NCI-H1417 treated with DMSO at 0.1 percent for 48 hours (cell line): ENCODE results near the gene RBM6.
A peak's percentile ranks its signal among the peaks of the same experiment; 100 is the strongest.
"Not testable (repeated sequence)": the region's sequence is repeated elsewhere in the genome, so short reads cannot be mapped to it uniquely, and the experiment has no call there.

ENCODE experiments used
- DNase-seq: peaks from one replicate; lab custom pipeline; 2025; lab: John Stamatoyannopoulos, UW

The RBM6 gene

DNA sequence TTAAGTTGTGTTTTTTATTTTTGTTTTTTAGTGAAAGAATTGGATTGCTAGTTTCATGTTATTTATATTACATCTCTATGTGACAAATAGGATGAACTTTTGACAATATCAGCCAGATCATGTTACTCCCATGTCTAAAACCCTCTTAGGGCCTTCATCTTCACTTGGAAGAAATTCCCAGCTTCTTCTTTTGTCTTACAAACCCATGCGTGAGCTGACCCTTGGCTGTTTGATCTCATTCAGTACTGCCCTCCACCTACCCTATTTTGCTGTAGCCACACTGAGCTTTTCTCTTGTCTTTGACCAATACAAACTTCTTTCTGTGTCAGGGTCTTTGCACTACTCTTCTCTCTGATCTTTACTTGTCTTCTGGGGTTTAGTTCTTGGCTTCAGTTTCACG lies 37.0 kb downstream of the RBM6 start:
- DNase-seq, result no peak

DNA sequence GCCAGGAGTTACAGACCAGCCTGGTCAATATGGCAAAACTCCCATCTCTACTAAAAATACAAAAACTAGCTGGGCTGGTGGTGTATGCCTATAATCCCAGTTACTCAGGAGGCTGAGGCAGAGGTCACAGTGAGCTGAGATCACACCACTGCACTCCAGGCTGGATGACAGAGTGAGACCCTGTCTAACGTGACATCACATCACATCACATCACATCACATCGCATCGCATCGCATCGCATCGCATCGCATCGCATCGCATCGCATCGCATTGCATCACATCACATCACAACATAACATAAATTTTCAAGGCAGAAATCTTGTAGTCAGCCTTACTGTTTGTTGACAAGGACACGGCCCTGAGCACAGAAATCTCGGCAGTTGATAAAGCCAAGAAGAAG lies 44.4 kb downstream of the RBM6 start:
- no peak for DNase-seq

DNA sequence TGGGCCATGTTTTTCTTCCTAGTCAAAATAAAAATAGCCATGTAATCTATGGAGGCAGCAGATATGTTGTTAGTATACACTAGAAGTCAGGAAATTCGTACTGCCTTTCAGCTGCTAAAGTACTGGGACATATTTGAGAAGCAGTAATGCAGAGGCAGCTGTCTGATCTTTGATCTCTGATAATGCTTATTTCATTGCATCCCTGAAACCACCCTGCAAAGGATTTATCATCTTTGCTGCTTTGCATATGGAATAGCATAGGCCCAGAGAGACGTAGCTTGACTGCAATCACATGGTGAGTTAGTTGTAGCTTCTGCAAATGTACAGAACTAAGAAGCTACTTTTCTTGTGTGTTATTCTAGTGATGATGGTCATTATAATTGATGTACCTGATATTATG lies 52.4 kb downstream of the RBM6 start:
- DNase-seq, result no peak

DNA sequence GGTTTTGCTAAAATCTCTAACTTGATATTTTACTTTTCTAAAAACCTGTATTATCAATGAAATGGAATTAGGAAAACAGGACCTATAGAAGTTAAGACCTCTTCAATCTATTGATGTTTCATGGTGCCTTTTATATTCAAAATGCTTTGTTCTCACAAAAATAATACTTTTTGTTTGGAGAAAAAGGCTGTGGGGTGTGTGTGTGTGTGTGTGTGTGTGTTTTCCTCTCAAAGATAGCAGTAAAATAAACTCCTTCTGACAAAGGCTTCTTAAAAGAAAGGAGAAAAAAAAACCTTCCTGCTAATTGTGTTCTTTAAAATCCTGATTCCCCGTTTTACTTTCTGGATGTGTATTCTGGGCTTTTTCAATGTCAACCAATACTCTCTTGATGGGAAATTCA lies 54.5 kb downstream of the RBM6 start:
- no peak for DNase-seq

DNA sequence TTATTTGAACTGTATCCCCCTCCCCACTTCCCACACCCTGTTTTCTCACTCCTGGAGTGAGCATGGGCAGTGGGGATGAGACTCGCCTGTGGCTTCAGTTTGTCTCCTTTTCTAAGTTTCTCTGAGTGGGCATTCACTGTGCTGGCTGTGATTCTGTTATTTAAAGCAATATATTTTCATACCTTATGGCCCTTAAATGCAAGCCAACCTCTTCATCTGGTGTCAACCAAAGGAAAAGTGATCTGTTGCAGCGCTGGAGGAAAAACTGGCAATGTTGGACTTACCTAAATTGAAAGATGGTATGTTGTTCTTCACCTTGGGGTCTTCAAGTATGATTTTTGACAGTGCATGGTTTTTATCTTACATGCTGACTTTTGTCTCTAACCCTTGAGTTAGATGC lies 56.1 kb downstream of the RBM6 start:
- DNase-seq, result no peak

DNA sequence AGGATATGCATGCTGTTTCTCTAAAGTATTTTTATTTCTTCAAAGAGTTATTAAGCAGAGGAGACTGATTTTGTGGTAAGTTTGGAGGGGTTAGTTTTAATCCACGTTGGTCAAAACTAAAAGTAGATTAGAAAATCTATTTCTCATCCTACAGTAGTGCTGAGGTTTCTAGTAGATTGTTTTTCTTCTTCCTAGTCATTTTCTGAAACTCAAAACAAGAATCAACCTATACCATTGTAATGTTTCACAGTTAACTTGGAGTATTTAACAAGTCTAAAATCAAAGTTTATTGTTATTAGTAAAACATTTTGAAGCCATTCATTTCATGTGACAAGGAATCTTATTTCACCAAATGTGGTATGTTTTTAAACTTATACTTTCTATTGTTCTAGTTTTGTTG lies 57.9 kb downstream of the RBM6 start:
- DNase-seq, result no peak

DNA sequence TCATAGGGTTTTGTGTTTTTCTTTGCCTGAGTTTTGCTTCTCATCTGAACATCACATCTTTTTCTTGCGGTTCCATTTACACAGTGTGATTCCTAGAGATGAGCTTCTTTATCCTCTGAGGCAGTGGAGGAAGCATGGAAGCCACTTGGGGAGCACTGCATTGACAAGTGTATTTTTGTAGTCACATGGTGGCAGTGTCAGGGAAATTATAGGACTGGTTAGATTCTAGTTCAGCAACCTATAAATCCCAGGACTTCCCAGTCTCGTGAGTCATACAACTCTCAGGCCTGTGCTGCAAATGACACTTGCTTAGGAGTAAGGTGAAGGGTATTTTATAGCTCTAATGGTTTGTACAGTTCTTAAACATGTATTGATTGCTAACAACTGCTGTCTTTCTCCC lies 58.4 kb downstream of the RBM6 start:
- no peak for DNase-seq

DNA sequence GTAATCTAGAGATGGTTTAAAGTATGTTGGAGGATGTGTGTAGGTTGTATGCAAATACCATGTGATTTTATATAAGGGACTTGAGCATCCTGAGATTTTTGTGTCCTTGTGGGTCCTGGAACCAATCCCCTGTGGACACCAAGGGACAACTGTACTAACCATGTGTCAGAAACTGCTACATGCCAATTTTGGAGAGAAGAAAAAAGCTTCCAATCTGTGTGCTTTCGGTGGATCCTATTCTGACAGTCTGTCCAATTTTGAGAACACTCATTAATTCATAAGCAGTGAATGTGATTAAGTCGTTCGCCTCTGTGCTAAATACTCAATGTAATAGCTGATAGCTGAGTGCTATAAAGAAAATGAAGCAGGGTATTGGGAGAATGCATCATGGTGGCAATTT lies 61.6 kb downstream of the RBM6 start:
- DNase-seq, result no peak

DNA sequence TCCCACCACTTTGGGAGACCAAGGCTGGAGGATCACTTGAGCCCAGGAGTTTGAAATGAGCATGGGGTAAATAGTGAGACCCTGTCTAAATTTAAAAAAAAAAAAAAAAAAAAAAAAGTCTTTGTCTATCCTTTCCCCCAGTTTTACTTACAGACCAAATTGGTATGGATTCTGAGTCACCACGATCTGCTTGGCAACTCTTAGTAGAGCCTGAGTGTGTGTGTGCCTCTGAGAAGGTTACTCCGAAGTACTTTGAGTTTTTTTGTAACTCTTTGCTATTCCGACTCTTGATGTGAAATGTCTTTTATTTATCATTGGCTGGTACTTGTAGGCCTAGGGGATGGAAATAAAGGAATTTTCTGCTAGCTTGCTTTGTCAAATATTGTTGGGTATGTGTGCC lies 63.3 kb downstream of the RBM6 start:
- no peak for DNase-seq

DNA sequence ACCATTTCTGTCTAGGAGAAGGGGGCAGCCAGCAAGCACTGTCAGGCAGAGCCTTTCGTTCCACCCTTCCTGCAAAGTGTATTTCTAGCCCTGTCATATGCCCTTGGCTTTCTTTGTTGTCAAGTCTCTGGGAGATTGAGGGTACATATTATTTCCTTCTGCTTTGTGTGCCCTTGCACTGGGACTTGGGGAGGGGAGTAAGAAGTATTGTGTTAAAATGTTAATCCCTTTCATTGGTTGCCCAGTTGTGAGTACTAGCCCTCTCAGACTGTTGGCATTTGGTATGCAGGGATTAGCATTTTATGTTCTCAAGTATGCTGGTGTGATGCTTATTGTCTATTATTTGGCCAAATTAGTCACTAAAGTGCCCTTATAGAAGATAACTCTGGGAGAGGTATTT lies 63.9 kb downstream of the RBM6 start:
- DNase-seq, result no peak

DNA sequence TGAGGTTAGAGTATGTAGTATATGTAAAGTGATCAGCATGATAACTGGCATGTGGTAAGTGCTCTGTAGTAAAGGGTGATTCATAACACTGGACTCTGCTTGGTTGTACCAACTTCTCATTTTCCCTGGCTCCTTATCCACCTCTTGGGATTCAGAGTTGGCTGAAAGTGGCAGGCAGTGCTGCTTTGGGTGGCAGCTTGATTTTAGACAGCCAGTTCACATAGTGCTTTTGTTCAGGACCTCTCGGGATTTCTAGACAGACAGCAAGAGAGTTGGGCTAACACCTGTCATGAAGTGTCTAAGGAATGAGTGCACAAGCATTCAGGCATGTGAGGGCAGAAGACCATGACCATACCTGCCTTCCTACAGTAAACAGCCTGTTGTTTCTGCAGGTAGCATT lies 69.0 kb downstream of the RBM6 start:
- DNase-seq, result no peak

DNA sequence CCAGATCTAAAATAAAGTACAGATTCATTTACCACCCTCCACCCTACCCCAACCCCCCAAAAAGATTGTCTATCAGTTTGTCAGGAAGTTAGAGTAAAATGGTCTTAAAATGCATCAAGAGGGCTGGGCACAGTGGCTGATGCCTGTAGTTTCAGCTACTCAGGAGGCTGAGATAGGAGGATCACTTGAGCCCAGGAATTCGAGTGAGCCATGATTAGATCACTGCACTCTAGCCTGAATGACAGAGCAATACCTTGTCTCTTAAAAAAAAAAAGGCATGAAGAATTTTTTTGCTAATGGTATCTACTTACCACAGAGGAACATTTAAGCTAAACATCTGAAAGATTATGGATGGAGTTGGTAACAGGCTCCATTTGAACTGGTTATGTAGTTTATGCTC lies 71.0 kb downstream of the RBM6 start:
- DNase-seq, result no peak

DNA sequence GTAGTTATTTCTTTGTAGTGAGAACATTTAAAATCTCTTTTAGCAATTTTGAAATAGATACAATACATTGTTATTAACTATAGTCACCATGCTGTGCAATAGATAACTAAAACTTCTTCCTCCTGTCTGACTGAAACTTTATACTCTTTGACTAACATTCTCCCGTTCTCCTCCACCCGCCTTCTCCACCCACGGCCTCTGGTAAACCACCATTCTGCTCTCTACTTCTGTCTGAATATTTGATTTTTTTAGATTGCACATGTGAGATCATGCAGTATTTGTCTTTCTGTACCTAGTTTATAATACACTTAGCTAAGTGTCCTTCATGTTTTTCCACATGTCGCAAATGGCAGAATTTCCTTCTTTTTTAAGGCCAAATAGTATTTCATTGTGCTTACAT lies 76.0 kb downstream of the RBM6 start:
- DNase-seq, result no peak

DNA sequence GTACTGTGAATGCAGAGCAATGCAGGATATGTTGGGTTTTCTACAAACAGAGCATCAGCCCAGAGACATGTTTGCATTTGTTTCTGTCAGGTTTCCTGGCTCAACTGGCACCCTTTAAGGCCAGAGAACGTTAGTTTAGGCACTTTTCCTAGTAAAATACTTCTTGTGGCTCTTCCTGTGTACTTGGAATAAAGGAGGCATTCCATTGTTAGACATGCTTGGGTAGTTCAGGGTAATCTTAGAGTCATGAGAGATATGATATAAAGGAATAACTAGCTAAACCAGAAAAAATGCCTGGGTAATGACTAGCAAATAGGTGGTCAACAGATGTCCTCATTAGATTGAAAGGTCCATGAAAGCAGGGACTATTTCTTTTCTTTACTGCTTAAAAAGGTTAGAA lies 88.4 kb downstream of the RBM6 start:
- no peak for DNase-seq

DNA sequence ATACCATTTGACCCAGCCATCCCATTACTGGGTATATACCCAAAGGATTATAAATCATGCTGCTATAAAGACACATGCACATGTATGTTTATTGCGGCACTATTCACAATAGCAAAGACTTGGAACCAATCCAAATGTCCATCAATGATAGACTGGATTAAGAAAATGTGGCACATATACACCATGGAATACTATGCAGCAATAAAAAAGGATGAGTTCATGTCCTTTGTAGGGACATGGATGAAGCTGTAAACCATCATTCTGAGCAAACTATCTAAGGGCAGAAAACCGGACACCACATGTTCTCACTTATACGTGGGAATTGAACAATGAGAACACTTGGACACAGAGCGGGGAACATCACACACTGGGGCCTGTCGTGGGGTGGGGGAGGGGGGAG lies 91.3 kb downstream of the RBM6 start:
- not testable (repeated sequence) for DNase-seq

DNA sequence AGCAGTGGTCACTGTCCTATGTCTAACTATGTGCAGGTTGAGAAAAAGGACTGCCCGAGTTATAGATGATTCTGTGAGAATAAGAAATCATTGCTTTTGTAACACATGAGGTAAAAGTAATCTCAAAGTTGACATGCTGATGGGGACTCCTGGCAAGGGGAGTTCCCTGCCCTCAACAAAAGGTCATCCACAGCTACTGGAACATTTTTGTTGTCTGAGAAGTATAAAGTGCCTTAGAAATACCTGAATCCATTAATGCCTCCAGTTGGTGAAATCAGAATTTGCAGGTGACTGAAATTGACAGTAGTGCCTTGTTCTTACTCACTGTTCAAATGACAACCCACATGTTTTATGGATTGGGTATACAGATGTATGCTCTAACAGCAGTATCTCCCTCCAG lies 105.0 kb downstream of the RBM6 start:
- no peak for DNase-seq

DNA sequence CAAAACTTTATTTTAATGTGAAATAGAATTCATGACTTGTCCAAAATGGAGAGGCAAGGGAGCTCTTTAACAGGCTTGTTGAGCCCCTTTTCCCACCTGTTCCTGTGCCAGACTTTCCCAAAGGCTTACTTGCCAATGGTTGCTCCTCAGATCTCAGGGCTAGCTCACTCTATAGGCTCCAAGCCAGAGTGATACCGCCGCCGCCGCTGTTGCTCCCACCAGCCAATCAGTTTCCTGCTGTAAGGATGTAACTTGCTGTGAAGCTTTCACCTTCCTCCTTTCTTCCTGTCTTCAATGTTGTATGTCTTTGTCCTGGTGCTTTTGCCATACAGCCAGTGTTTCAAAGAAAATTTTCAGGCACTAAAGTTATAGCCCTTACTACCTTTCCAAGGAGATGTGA lies 107.5 kb downstream of the RBM6 start:
- no peak for DNase-seq

DNA sequence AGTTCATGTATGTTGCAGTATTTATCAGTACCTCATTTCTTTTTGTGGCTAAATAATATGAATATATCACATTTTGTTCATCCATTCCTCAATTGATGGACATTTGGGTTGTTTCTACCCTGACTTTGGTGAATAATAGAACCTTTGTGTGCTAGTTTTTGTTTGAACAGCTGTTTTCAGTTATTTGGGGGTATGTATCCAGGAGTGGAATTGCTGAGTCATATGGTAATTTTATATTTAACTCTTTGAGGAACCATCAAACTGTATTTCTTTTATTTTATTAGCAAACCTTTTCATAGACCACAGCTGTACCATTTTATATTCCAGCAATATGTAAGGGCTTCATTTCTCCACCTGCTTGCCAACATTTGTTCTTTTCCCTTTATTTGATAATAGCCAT lies 110.4 kb downstream of the RBM6 start:
- no peak for DNase-seq

DNA sequence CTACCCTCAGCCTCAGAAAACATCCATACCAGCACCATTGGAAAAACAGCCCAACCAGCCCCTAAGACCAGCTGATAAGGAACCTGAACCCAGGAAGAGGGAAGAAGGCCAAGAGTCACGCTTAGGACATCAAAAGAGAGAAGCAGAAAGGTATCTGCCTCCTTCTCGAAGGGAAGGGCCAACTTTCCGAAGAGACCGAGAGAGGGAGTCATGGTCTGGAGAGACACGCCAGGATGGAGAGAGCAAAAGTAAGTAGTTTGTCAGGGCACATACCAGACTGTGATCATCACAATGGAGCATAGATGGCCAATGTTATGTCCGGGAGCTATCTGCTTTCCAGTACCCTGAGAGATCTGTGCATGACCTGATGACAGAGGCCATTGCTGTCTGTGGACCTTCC lies 117.8 kb downstream of the RBM6 start:
- DNase-seq, result no peak

DNA sequence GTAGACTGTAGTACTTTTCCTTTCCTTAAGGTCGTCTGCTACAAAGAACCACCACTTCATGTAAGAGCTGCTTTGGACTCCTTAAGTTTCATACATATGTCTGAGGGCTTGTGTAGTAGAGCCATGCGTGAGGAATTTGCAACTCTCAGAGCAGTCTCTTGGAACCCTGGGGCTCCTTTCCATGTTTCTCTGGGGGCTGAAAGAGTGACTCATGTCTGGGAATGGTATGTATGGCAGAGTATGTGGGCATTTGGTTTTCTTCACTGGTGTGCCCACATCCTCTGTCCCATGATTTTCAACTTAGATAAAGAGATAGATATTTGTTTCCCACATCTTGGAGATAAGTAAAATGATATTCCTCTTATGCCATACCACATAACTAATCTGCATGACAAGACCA lies 128.2 kb downstream of the RBM6 start:
- DNase-seq, result no peak

DNA sequence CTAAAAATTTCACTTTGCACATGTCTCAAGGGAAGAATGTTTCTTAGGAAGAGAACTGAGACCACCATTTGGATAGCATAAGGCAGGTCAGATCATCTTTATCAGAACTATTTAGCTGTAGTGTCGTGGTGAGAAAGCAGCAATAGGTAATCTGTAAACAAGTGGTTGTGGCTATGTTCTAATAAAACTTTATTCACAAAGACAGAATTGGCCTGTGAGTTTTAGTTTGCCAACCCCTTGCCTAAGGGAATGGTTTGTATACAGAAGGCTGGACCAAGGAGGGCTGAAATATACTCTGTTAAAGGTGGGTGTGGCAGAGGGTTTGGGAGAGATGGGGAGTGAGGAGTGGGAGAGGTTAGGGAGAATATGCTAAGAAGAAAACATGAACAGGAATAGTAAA lies 138.1 kb downstream of the RBM6 start:
- no peak for DNase-seq

DNA sequence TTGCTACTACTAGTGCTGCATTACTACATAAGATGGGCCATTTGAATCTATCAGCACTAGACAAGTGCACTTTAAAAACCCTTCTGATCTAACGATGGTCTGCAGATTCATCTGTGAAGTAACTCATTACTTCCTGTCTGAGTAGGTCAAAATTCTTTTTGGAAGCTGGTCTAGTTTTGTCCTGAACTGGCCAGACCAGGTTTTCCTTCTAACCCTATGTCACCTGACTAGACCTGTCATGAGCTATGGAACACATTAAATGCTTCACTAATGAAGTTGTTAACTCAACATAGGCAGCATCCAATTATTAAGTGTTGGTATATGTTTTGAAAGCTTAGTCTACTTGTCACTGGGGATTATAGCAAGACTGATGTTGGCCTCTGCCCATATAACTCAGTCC lies 138.7 kb downstream of the RBM6 start:
- no peak for DNase-seq

DNA sequence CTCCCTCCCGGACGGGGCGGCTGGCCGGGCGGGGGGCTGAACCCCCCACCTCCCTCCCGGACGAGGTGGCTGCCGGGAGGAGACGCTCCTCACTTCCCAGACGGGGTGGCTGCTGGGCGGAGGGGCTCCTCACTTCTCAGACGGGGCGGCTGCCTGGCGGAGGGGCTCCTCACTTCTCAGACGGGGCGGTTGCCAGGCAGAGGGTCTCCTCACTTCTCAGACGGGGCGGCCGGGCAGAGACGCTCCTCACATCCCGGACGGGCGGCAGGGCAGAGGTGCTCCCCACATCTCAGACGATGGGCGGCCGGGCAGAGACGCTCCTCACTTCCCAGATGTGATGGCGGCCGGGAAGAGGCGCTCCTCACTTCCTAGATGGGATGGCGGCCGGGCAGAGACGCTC lies 145.0 kb downstream of the RBM6 start:
- not testable (repeated sequence) for DNase-seq

DNA sequence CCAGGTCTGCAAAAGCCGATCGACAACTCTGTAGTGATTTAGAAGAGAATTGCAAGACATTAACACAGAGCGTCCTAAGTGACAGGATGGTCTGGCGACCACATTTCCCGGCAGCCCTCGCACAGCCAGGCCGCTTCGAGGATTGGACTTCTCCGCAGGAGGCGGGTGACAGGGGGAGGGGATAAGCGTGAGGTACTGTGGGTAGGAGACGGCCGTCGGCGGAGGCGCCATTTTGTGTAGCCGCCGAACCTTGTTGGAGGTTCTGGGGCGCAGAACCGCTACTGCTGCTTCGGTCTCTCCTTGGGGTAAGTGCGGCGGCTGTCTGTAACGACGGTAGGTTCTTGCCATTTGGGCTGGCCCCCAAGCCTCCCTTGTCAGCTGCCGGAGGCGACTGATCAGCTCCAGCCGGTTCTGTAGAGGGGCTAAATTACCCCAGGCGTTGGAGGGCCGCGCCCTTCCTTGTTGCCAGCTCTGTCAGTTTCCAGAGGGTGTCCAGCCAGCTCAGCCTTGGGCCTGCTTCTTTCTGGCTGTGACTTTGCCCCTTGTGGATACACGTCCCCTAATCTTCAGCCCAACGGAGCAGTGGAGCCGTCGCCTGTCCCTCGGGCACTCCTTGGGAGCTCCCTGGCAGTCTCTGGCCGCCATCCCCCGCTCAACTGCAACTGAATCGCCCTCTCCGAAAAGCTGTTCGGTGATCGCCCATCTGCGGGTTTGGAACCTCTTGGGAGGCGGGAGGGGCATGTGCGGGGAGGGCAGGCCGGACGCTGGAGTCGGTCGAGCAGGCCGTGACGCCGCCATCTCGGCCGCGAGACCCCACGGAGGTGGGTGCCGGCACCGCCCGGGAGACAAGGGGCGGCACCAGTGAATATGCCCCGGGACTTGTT lies 149.0 kb downstream of the RBM6 start, which contains the start of gene RBM5:
RBM5 (plus strand) TSS at position 195 of the 884 bp plus-strand sequence. CDS start 1,516 bp downstream, outside the sequence.
- peak; percentile 15 for DNase-seq
